KMS-11 (cell line): ENCODE measurements around the gene GBA2.

ENCODE experiments used
- H2AFZ ChIP-seq: fragments of 200-600 bp; sonication (generic); 2 replicates; pipeline ENCODE4 v1.6.1; 2016; ENCODE audit warnings: antibody characterized with exemption, mixed run types, low read depth
- H3K27ac ChIP-seq: fragments of 200-600 bp; sonication (generic); 2 replicates; pipeline ENCODE4 v1.6.1; 2016; ENCODE audit warnings: mild to moderate bottlenecking, mixed run types
- H3K27me3 ChIP-seq: fragments of 200-600 bp; sonication (generic); 2 replicates; pipeline ENCODE4 v1.6.1; 2017; ENCODE audit warnings: mild to moderate bottlenecking, low read depth, mixed run types, moderate library complexity; ENCODE audit not compliant: insufficient read depth
- H3K36me3 ChIP-seq: fragments of 200-600 bp; sonication (generic); 2 replicates; pipeline ENCODE4 v1.6.1; 2017; ENCODE audit warnings: mild to moderate bottlenecking, mixed run types; ENCODE audit not compliant: insufficient read depth
- H3K4me1 ChIP-seq: fragments of 200-600 bp; sonication (generic); 2 replicates; pipeline ENCODE4 v1.6.1; 2016; ENCODE audit warnings: mild to moderate bottlenecking, low read depth, mixed run types; ENCODE audit not compliant: poor library complexity, severe bottlenecking
- H3K4me2 ChIP-seq: fragments of 200-600 bp; sonication (generic); 2 replicates; pipeline ENCODE4 v1.7.0; 2016; ENCODE audit warnings: mild to moderate bottlenecking, mixed run types
- H3K4me3 ChIP-seq: fragments of 200-600 bp; sonication (generic); IDR thresholded peaks from 2 replicates; pipeline ENCODE4 v1.6.1; 2017; ENCODE audit warnings: low read depth, low read length, mixed read lengths; ENCODE audit not compliant: insufficient read depth
- H3K79me2 ChIP-seq: fragments of 200-600 bp; sonication (generic); 2 replicates; pipeline ENCODE4 v1.6.1; 2016; ENCODE audit warnings: low read depth, mixed run types; ENCODE audit not compliant: insufficient read depth
- H3K9ac ChIP-seq: fragments of 200-600 bp; sonication (generic); 2 replicates; pipeline ENCODE4 v1.6.1; 2016; ENCODE audit warnings: mild to moderate bottlenecking, mixed run types
- H4K20me1 ChIP-seq: fragments of 200-600 bp; sonication (generic); 2 replicates; pipeline ENCODE4 v1.6.1; 2016; ENCODE audit warnings: mild to moderate bottlenecking, mixed run types; ENCODE audit not compliant: insufficient read depth
- TF ChIP-seq, protein P1 (sequence below): fragments of 200-600 bp; sonication (generic); conservative IDR thresholded peaks from 2 replicates; pipeline ENCODE4 v1.6.1; 2017; ENCODE audit warnings: low read depth, mild to moderate bottlenecking, antibody characterized with exemption, low read length, moderate library complexity, mixed read lengths

Gene GBA2

DNA sequence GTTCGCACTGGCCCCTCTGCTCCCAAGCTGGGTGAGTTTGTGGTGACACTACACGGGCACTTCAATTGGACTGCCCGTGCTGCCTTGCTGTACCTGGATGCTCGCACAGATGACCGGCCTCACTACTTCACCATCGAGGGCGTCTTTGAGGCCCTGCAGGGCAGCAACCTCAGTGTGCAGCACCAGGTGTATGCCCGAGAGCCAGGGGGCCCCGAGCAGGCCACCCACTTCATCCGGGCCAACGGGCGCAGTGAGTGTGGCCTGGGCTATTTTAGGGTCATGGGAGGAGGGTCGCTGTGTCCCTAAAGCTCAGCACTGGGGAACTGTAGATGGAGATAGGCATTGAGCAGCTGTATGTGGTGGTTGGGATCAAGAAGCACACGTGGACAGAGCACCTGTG lies 43.8 kb upstream of the GBA2 start:
- TF ChIP-seq, protein P1, sequence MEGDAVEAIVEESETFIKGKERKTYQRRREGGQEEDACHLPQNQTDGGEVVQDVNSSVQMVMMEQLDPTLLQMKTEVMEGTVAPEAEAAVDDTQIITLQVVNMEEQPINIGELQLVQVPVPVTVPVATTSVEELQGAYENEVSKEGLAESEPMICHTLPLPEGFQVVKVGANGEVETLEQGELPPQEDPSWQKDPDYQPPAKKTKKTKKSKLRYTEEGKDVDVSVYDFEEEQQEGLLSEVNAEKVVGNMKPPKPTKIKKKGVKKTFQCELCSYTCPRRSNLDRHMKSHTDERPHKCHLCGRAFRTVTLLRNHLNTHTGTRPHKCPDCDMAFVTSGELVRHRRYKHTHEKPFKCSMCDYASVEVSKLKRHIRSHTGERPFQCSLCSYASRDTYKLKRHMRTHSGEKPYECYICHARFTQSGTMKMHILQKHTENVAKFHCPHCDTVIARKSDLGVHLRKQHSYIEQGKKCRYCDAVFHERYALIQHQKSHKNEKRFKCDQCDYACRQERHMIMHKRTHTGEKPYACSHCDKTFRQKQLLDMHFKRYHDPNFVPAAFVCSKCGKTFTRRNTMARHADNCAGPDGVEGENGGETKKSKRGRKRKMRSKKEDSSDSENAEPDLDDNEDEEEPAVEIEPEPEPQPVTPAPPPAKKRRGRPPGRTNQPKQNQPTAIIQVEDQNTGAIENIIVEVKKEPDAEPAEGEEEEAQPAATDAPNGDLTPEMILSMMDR = no peak
- no peak overlapping the region for H3K9ac ChIP-seq
- no peaks in the 10 kb centered on the region for H3K27me3 ChIP-seq
- H3K36me3 ChIP-seq = no peaks in the 10 kb centered on the region
- H3K4me1 ChIP-seq = peaks cover 32% of the 10 kb centered on the region
- H3K79me2 ChIP-seq = no peaks in the 10 kb centered on the region
- no peak overlapping the region for H3K27ac ChIP-seq
- no peaks in the 10 kb centered on the region for H4K20me1 ChIP-seq
- H2AFZ ChIP-seq = no peak overlapping the region
- H3K4me3 ChIP-seq = no peak overlapping the region
- no peak overlapping the region for H3K4me2 ChIP-seq

DNA sequence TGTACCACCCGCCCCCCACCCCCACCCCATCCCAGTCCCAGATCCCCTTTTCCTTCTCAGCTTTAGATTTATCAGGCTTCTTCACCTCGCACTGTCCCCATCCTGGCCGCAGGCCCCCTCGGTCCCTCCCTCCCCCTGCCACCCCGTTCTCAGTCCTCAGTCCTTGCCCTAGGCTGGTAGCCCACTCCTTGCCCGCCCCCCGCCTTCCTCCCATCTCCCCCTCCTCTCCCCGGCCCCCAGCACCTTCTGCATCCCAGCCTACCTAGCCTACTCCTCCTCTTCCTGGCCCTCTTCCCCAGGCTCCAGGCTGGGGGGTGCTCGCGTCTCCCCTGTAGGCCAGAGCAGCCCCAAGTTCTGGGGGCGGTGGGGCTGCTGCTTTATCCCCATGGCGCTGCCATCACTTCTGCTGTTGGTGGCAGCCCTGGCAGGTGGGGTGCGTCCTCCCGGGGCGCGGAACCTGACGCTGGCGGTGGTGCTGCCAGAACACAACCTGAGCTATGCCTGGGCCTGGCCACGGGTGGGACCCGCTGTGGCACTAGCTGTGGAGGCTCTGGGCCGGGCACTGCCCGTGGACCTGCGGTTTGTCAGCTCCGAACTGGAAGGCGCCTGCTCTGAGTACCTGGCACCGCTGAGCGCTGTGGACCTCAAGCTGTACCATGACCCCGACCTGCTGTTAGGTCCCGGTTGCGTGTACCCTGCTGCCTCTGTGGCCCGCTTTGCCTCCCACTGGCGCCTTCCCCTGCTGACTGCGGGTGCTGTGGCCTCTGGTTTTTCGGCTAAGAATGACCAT lies 43.2 kb upstream of the GBA2 start:
- no peaks in the 10 kb centered on the region for H4K20me1 ChIP-seq
- H3K4me1 ChIP-seq = peaks cover 26% of the 10 kb centered on the region
- TF ChIP-seq, protein P1 = no peak
- no peak overlapping the region for H2AFZ ChIP-seq
- no peaks in the 10 kb centered on the region for H3K36me3 ChIP-seq
- no peak overlapping the region for H3K4me2 ChIP-seq
- no peaks in the 10 kb centered on the region for H3K27me3 ChIP-seq
- H3K27ac ChIP-seq = no peak overlapping the region
- H3K4me3 ChIP-seq = no peak overlapping the region
- H3K79me2 ChIP-seq = no peaks in the 10 kb centered on the region
- H3K9ac ChIP-seq = no peak overlapping the region

DNA sequence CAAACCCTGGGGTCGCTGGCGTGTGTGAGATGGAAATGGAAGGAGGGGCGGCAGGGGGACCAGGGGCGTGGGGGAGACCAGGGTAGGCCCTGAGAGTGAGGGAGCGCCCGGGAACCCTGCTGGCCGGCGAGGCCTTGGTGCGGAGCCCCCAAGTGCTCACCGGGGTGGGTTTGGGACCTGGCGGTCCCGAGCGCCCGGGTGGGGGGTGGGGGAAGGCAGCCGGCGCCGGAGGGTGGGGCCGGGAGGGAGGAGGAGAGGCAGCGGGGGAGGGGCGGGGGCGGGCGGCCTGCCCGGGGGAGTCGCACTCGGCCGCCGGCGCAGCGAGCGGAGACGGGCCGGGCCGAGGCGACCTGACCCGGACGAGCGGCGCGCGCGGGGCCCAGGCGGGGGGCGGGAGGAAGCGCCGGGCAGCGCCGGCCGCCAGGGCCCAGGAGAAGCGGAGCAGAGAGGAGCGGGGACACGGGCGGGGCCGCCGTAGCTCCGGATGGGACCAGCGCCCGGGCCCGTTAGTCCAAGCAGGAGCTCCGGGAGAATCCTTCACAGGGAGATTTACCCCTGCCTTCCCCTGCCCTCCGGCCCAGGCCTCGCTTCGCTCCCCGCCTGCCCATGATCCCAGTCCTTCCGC lies 42.4 kb upstream of the GBA2 start, which contains the start of gene NPR2:
NPR2 (plus strand) TSS at position 295 of the 625 bp plus-strand sequence. CDS start 818 bp downstream, outside the sequence.
- H3K79me2 ChIP-seq = no peaks in the 10 kb centered on the region
- H3K9ac ChIP-seq = no peak within 1 kb of the TSS
- TF ChIP-seq, protein P1 = no peak
- no peak within 1 kb of the TSS for H3K4me3 ChIP-seq
- no peak within 1 kb of the TSS for H3K27ac ChIP-seq
- H3K27me3 ChIP-seq = no peaks in the 10 kb centered on the region
- H3K36me3 ChIP-seq = no peaks in the 10 kb centered on the region
- no peaks in the 10 kb centered on the region for H4K20me1 ChIP-seq
- peaks cover 21% of the 10 kb centered on the region for H3K4me1 ChIP-seq
- H2AFZ ChIP-seq = no peak within 1 kb of the TSS
- H3K4me2 ChIP-seq = no peak within 1 kb of the TSS

DNA sequence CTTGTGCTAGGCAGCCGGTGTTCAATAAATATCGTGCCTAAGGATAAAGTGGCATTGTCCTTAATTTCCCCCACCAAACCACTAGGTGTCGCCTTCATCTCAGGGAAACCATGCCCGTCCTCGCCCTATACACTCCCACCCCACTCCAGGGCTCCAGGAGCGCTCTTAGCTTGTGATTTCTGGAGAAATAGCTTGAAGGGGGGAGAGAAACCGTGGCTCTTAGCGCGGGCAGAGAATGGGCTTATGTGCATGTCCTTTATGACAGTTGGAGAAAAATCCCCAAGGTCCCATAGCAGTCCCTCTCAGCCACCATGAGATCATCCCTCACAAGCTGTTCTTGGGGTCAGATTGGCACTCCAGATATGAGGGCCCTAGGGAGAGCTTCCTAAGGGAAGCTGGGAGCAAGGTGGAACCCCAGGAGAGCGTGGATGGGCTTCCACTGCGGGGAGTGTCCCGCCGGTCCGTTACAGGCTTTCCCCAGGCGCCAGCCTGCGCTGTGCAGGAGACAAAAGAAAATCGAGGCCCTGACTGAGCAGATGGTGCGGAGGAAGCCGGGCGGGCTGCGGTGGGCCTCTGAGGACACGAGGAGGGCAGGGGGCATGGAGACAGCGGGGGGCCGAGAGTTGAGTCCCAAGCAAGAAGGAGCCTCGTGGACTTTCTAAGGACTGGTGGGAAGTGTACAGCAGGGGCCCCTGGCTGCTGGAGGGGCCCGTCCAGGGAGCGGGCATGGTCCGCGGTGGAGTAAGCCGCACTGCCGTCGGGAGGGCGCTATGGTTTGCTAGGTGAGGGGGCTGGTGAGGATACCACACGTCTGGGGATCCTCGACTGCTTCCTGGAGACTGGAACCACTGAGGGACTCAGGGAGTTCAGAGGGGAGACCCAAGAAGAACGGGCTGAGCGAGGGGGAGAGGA lies 41.6 kb upstream of the GBA2 start:
- no peak overlapping the region for H3K9ac ChIP-seq
- H2AFZ ChIP-seq = no peak overlapping the region
- H3K27me3 ChIP-seq = no peaks in the 10 kb centered on the region
- H4K20me1 ChIP-seq = no peaks in the 10 kb centered on the region
- 0 out of 2 replicates have a peak overlapping the region, but pooled peaks have one; percentile 38 for H3K27ac ChIP-seq
- TF ChIP-seq, protein P1 = peak; percentile 85
- peaks cover 21% of the 10 kb centered on the region for H3K4me1 ChIP-seq
- H3K4me2 ChIP-seq = peak overlapping the region; percentile 12; the same call in 1 of the 2 replicates
- H3K36me3 ChIP-seq = no peaks in the 10 kb centered on the region
- no peak overlapping the region for H3K4me3 ChIP-seq
- H3K79me2 ChIP-seq = no peaks in the 10 kb centered on the region
